Measurements from ENCODE around the gene CNPY1.

GRCh38 chr7:155506854-155507337, 39.5 kb downstream of the CNPY1 start:
- TF ChIP-seq CTCF (IDR thresholded peaks at IDR 0.05) (no peak), POLR2AphosphoS5 (IDR thresholded peaks at IDR 0.05; ENCODE audit: low read depth, low read length) (no peak), SIN3A (IDR thresholded peaks at IDR 0.05; ENCODE audit: borderline replicate concordance, insufficient read depth, low read depth, low read length) (no peak), REST (IDR thresholded peaks at IDR 0.05; ENCODE audit: insufficient read depth in 1 of 2, low read depth in 2 of 2, low read length in 1 of 2) (no peak)

Measured in Panc1 (cell line).